ENCODE measurements around the gene TUBGCP6.

Gene TUBGCP6

GRCh38 chr22:50244420-50245213 is at the start of gene TUBGCP6:
Gene TUBGCP6 (minus strand): TSS chr22:50245023. CDS start chr22:50244459, 564 bp downstream.
- peak within 1 kb of the TSS; percentile 84 to 89 for H3K4me3 ChIP-seq (ENCODE audit: low read depth in 1 of 2, low read length in 2 of 2)
- peak within 1 kb of the TSS; percentile 97 for H3K27ac ChIP-seq (ENCODE audit: low read depth, low read length)
- peaks cover 15% of the 10 kb centered on the region for H3K36me3 ChIP-seq (ENCODE audit: insufficient read depth, low read length)
- H3K9ac ChIP-seq (ENCODE audit: low read length) = peak within 1 kb of the TSS; percentile 85
- H3K27me3 ChIP-seq (ENCODE audit: control insufficient read depth in 1 of 2, insufficient read depth in 2 of 2, low read length in 2 of 2) = no peaks in the 10 kb centered on the region
- peaks cover 25% of the 10 kb centered on the region for H3K4me1 ChIP-seq (ENCODE audit: insufficient read depth, low read length)
- no peaks in the 10 kb centered on the region for H3K9me3 ChIP-seq (ENCODE audit: low read length)

- Histone ChIP-seq H3K4me1 (ENCODE audit: insufficient read depth, low read length) (peaks cover 48% of the 10 kb centered on the region), H3K9ac (ENCODE audit: low read length) (no peak overlapping the region), H3K27ac (ENCODE audit: low read depth, low read length) (peak overlapping the region; percentile 68), H3K36me3 (ENCODE audit: insufficient read depth, low read length) (peaks cover 15% of the 10 kb centered on the region), H3K9me3 (ENCODE audit: low read length) (no peaks in the 10 kb centered on the region), H3K27me3 (ENCODE audit: control insufficient read depth in 1 of 2, insufficient read depth in 2 of 2, low read length in 2 of 2) (no peaks in the 10 kb centered on the region), H3K4me3 (ENCODE audit: low read depth in 1 of 2, low read length in 2 of 2) (no peak overlapping the region)
Observed at GRCh38 chr22:50294319-50294656, 49.5 kb upstream of the TUBGCP6 start.

GRCh38 chr22:50293441-50294318 is 48.9 kb upstream of the TUBGCP6 start:
- Histone ChIP-seq H3K9me3 (ENCODE audit: low read length) (no peaks in the 10 kb centered on the region), H3K4me3 (ENCODE audit: low read depth in 1 of 2, low read length in 2 of 2) (peak overlapping the region in 1 of 2 donors; percentile 18), H3K27ac (ENCODE audit: low read depth, low read length) (peak overlapping the region; percentile 68), H3K27me3 (ENCODE audit: control insufficient read depth in 1 of 2, insufficient read depth in 2 of 2, low read length in 2 of 2) (no peaks in the 10 kb centered on the region), H3K4me1 (ENCODE audit: insufficient read depth, low read length) (peaks cover 44% of the 10 kb centered on the region), H3K36me3 (ENCODE audit: insufficient read depth, low read length) (peaks cover 21% of the 10 kb centered on the region), H3K9ac (ENCODE audit: low read length) (no peak overlapping the region)

- Histone ChIP-seq H3K36me3 (ENCODE audit: insufficient read depth, low read length) (peaks cover 29% of the 10 kb centered on the region), H3K27ac (ENCODE audit: low read depth, low read length) (peak overlapping the region; percentile 68), H3K4me3 (ENCODE audit: low read depth in 1 of 2, low read length in 2 of 2) (peak overlapping the region; percentile 18 to 24), H3K27me3 (ENCODE audit: control insufficient read depth in 1 of 2, insufficient read depth in 2 of 2, low read length in 2 of 2) (no peaks in the 10 kb centered on the region), H3K4me1 (ENCODE audit: insufficient read depth, low read length) (peaks cover 43% of the 10 kb centered on the region), H3K9ac (ENCODE audit: low read length) (no peak overlapping the region), H3K9me3 (ENCODE audit: low read length) (no peaks in the 10 kb centered on the region)
Observed at GRCh38 chr22:50292643-50293440, 48.0 kb upstream of the TUBGCP6 start.

GRCh38 chr22:50289942-50290630 is 45.3 kb upstream of the TUBGCP6 start:
- no peak overlapping the region for H3K27ac ChIP-seq (ENCODE audit: low read depth, low read length)
- no peaks in the 10 kb centered on the region for H3K27me3 ChIP-seq (ENCODE audit: control insufficient read depth in 1 of 2, insufficient read depth in 2 of 2, low read length in 2 of 2)
- H3K36me3 ChIP-seq (ENCODE audit: insufficient read depth, low read length) = peaks cover 49% of the 10 kb centered on the region
- H3K9ac ChIP-seq (ENCODE audit: low read length) = no peak overlapping the region
- peaks cover 25% of the 10 kb centered on the region for H3K4me1 ChIP-seq (ENCODE audit: insufficient read depth, low read length)
- no peaks in the 10 kb centered on the region for H3K9me3 ChIP-seq (ENCODE audit: low read length)
- no peak overlapping the region for H3K4me3 ChIP-seq (ENCODE audit: low read depth in 1 of 2, low read length in 2 of 2)

- Histone ChIP-seq H3K36me3 (ENCODE audit: insufficient read depth, low read length) (peaks cover 51% of the 10 kb centered on the region), H3K9me3 (ENCODE audit: low read length) (no peaks in the 10 kb centered on the region), H3K4me1 (ENCODE audit: insufficient read depth, low read length) (peaks cover 19% of the 10 kb centered on the region), H3K27ac (ENCODE audit: low read depth, low read length) (no peak overlapping the region), H3K27me3 (ENCODE audit: control insufficient read depth in 1 of 2, insufficient read depth in 2 of 2, low read length in 2 of 2) (no peaks in the 10 kb centered on the region), H3K4me3 (ENCODE audit: low read depth in 1 of 2, low read length in 2 of 2) (no peak overlapping the region), H3K9ac (ENCODE audit: low read length) (no peak overlapping the region)
Observed at GRCh38 chr22:50289151-50289941, 44.5 kb upstream of the TUBGCP6 start.

- H3K4me1 ChIP-seq (ENCODE audit: insufficient read depth, low read length) = peaks cover 6% of the 10 kb centered on the region
- H3K27me3 ChIP-seq (ENCODE audit: control insufficient read depth in 1 of 2, insufficient read depth in 2 of 2, low read length in 2 of 2) = no peaks in the 10 kb centered on the region
- no peak overlapping the region for H3K4me3 ChIP-seq (ENCODE audit: low read depth in 1 of 2, low read length in 2 of 2)
- no peak overlapping the region for H3K27ac ChIP-seq (ENCODE audit: low read depth, low read length)
- H3K9ac ChIP-seq (ENCODE audit: low read length) = no peak overlapping the region
- no peaks in the 10 kb centered on the region for H3K9me3 ChIP-seq (ENCODE audit: low read length)
- peaks cover 54% of the 10 kb centered on the region for H3K36me3 ChIP-seq (ENCODE audit: insufficient read depth, low read length)
Observed at GRCh38 chr22:50287731-50288130, 42.9 kb upstream of the TUBGCP6 start.

- H3K9ac ChIP-seq (ENCODE audit: low read length) = no peak overlapping the region
- H3K27me3 ChIP-seq (ENCODE audit: control insufficient read depth in 1 of 2, insufficient read depth in 2 of 2, low read length in 2 of 2) = no peaks in the 10 kb centered on the region
- H3K27ac ChIP-seq (ENCODE audit: low read depth, low read length) = no peak overlapping the region
- H3K4me1 ChIP-seq (ENCODE audit: insufficient read depth, low read length) = no peaks in the 10 kb centered on the region
- peaks cover 56% of the 10 kb centered on the region for H3K36me3 ChIP-seq (ENCODE audit: insufficient read depth, low read length)
- H3K4me3 ChIP-seq (ENCODE audit: low read depth in 1 of 2, low read length in 2 of 2) = no peak overlapping the region
- no peaks in the 10 kb centered on the region for H3K9me3 ChIP-seq (ENCODE audit: low read length)
Observed at GRCh38 chr22:50286701-50287318, 42.0 kb upstream of the TUBGCP6 start.

- Histone ChIP-seq H3K4me1 (ENCODE audit: insufficient read depth, low read length) (no peaks in the 10 kb centered on the region), H3K4me3 (ENCODE audit: low read depth in 1 of 2, low read length in 2 of 2) (no peak overlapping the region), H3K9me3 (ENCODE audit: low read length) (no peaks in the 10 kb centered on the region), H3K9ac (ENCODE audit: low read length) (no peak overlapping the region), H3K27ac (ENCODE audit: low read depth, low read length) (no peak overlapping the region), H3K36me3 (ENCODE audit: insufficient read depth, low read length) (peaks cover 56% of the 10 kb centered on the region), H3K27me3 (ENCODE audit: control insufficient read depth in 1 of 2, insufficient read depth in 2 of 2, low read length in 2 of 2) (no peaks in the 10 kb centered on the region)
Observed at GRCh38 chr22:50286275-50286674, 41.5 kb upstream of the TUBGCP6 start.
